HG02884 (cell line): ENCODE data around the gene ULK4.
"Not testable (repeated sequence)": the region's sequence is repeated elsewhere in the genome, so short reads cannot be mapped to it uniquely, and the experiment has no call there.

Experiments
- ATAC-seq: cut with Tn5 transposase; IDR thresholded peaks from one replicate; pipeline ENCODE4 v1.9.1; 2021; ENCODE audit warnings: mild to moderate bottlenecking, moderate library complexity; ENCODE audit not compliant: unreplicated experiment

ULK4 gene

GRCh38 chr3:41961751-41962679 is at the start of gene ULK4:
ULK4 (minus strand) TSS chr3:41962103; CDS start chr3:41954759, 7,344 bp downstream.
- ATAC-seq = peak; percentile 91

GRCh38 chr3:42010530-42010929 is 48.6 kb upstream of the ULK4 start:
- no peak for ATAC-seq

DNA sequence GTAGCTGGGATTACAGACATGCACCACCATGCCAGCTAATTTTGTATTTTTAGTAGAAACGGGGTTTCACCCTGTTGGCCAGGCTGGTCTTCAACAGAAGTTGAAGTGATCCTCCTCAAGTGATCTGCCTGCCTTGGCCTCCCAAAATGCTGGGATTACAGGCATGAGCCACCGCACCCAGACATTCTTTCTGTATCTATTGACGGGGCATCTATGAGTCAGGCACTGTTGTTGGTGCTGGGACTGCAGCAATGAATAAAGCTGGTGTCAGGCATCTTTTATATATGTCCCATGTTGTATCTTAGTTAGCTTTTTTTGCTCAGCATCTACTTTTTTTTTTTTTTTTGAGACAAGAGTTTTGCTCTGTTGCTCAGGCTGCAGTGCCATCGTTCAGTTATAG is 47.6 kb upstream of the ULK4 start:
- no peak for ATAC-seq

DNA sequence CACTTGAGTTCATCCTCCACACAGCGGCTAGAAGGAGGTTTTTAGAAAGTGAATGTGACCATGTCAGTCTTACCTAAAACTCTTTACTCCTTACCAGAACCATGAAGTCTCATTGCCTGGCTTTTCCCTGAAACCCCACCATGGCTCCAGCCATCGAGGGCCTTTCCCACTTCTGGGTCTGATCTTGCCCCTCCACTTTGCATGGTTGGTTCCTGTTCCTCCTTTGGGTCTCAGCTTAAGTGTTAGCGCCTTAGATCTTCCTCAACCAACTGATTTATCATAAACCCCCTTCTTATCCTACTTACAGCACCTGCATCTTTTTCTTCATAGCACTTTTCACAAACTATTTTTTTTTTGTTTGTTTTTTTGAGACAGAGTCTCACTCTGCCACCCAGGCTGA is 45.9 kb upstream of the ULK4 start:
- ATAC-seq = no peak

GRCh38 chr3:42005401-42005800 is 43.5 kb upstream of the ULK4 start:
- ATAC-seq = no peak

- ATAC-seq = no peak
Measured at GRCh38 chr3:42002790-42003189, 40.9 kb upstream of the ULK4 start.

- ATAC-seq = no peak
Measured at GRCh38 chr3:42001777-42002176, 39.9 kb upstream of the ULK4 start.

DNA sequence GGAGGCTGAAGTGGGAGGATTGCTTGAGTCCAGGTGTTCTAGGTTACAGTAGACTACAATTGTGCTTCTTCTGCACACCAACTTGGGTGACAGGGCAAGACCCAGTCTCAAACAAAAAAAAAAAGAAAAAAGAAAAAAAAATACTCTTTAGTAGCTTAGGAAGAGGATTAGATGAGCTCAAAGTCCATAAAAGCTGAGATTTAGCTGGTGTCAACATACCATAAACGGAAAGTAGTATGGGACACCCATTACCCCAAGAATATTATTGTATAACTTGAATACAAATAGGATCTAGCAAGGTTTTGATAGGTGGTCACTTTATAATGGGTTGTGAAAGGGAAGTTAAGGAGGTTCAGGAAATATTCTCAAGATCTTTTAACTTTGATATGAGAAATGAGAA is 38.0 kb upstream of the ULK4 start:
- ATAC-seq = no peak

DNA sequence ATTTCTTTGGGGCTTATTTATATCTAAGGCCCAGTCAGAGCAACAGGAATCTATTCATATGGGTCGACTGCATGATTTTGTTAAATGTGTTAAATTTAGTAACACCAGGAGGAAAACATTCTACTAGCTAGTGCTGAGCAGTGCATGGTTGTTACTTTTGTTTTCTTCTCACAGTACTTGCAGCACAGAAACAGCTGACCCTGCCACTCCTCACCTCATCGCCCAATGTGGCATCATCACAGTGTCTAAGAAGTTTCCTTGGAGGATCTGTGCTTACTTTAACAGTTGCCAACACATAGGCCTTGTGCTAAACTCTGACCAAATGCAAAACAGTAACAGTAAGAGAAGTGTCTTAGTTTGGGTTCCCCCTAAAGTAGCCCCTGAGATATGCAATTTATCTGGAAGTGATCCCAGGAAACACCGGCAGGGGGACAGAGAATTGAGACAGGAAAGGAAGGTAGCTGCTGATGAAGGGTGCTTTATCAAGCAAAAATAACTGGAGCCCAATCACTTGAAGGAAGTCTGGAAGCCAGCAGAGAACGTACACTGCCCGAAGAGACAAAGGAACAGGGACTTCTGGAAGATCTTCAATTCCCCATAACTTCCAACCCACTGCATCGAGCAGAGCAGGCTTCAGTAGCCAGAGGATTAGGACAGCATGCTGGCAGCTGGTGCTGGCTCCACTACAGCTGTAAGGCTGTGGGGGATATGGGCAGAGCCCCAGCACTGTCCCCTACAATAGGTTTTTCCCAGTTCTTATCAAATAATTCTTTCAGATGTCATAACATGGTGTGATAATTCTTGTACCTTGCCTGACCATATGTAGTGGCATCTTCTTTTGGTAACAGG is 36.0 kb upstream of the ULK4 start:
- ATAC-seq = no peak

DNA sequence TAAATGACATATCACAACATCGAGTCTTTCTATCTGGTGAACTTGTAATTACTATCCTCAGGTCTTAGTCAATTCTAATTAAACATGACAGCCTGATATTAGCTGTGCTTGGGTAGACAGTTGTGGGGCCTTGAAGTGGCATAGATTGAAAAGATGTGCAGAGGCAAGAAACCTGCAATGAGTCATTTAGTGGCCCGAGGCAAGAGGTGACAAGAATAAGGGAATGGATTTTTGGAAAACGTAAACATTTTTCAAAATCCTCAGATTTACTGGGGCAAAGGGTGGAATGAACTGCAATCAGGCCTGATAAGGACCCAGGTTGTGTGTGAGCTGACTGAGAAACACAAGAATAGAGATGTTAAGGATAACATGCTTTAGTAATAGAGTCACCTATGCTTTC is 29.5 kb upstream of the ULK4 start:
- no peak for ATAC-seq

GRCh38 chr3:41989518-41989917 is 27.6 kb upstream of the ULK4 start:
- ATAC-seq = no peak

DNA sequence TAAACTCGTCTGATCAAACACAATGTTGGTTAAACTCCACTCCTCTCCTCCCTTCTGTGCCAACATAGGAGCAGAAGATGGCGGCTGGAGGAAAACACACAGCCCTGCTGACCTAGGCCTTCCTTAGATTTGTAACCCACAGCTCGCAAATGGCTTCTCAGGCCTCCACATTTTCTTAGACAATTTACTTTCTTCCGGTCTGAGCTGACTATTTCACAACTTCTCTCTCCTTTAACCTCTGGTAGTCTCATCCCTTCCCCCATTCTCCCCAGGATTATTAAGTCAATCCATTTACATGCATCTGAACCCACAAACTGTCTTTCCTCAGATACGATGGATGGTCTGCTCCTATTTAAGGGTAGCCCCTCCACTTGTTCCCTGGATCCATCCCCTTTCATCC is 25.7 kb upstream of the ULK4 start:
- ATAC-seq = no peak

- no peak for ATAC-seq
Measured at GRCh38 chr3:41986561-41986960, 24.7 kb upstream of the ULK4 start.

- ATAC-seq = no peak
Measured at GRCh38 chr3:41985018-41985417, 23.1 kb upstream of the ULK4 start.

DNA sequence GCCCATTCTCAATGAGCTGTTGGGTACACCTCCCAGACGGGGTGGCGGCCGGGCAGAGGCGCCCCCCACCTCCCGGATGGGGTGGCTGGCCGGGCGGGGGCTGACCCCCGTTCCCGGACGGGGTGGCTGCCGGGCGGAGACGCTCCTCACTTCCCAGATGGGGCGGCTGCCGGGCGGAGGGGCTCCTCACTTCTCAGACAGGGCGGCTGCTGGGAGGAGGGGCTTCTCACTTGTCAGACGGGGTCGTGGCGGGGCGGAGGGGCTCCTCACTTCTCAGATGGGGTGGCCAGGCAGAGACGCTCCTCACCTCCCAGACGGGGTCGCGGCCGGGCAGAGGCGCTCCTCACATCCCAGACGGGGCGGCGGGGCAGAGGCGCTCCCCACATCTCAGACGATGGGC is 21.2 kb upstream of the ULK4 start:
- not testable (repeated sequence) for ATAC-seq

DNA sequence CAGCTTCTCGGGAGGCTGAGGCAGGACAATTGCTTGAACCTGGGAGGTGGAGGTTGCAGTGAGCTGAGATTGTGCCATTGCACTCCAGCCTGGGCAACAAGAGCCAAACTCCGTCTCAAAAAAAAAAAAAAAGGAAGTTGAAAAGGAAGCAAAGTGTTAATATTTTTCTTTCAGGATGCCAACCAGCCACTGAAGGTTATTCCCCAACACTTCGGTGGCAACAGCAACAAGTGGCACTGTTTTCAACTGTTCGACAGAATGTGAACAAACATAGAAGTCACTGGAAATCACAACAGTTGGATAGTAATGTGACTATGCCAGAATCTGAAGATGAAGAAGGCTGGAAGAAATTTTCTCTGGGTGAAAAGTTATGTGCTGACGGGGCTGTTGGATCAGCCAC is 15.5 kb upstream of the ULK4 start:
- ATAC-seq = not testable (repeated sequence)

DNA sequence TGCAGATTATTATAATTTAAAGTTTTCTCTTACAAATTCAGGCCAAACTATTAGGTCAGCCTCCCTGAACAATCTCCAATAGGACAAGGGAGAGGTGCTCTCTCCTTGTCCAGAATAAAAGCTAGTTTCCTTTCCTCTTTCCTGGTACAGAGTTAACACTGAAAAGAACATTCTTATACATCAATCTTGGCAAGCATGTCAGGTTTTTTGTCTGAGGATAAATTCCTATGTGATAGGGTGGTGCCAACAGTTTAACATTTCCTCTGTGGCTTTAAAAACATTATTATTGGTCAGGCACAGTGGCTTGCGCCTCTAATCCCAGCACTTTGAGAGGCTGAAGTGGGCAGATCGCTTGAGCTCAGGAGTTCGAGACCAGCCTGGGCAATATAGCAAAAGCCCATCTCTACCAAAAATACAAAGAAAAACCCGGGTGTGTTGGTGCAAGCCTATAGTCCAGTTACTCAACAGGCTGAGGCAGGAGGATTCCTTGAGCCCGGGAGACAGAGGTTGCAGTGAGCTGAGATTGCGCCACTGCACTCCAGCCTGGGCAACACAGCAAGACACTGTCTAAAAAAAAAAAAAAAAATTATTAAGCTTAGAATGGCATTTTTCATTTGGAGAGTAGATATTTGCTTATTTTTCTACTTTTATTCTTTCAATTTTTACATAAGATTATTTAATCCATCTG is 13.7 kb upstream of the ULK4 start:
- ATAC-seq = no peak

GRCh38 chr3:41974223-41974622 is 12.3 kb upstream of the ULK4 start:
- no peak for ATAC-seq

DNA sequence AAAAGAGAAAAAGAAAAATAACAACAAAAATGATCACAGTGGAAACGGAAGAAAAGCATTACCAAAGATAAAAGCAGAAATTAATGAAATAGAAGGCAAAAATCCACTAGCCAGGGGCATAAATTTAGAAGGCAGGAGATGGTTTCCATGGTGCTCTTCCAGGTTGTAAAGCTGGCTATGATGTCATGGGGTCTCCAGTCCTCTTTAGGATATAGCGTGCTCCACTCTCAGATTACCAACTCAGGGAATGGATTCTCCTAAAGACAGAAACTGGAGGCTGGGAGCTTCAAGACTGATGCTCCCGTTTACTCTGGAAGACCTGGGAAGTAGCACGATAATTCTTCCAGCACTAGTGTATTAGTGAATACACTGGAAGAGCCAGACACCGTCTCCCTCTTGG is 10.9 kb upstream of the ULK4 start:
- ATAC-seq = no peak

DNA sequence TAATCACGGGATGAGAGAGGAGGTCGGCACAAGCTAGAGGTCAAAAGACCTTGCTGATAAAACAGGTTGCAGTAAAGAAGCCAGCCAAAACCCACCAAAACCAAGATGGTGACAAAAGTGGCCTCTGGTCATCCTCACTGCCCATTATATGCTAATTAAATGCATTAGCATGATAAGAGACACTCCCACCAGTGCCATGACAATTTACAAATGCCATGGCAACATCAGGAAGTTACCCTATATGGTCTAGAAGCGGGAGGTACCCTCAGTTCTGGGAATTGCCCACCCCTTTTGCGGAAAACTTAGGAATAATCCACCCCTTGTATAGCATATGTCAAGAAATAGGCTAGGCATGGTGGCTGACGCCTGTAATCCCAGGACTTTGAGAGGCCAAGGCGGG is 4.3 kb upstream of the ULK4 start:
- ATAC-seq = no peak

DNA sequence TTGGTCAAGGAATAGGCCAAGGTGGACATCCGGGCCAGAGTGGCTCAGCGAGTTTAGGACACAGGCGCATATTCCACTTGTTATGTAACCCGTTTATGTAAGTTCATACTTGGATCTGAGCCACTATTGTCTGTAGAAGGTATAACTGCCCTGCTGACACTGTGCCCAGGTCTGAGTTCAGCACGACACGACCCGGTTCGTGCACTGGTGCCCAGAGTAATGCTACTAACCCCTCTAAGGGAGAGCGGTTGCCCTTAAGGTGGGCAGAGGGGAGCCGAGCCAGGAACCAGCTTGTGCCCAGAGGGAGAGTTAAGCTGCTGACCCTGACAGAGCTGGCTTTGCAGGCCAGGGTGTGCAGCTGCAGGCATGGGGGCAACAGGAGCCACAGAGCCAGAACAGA is 1.9 kb upstream of the ULK4 start:
- no peak for ATAC-seq
